Hepatocyte (in vitro differentiated cells): ENCODE data around the gene TULP4. TPM values are rescaled to one million over a fixed set of nuclear protein-coding genes. Genes with fewer than 3 reads are reported as not detected.

Experiments used
- DNase-seq: peaks from one replicate; pipeline ENCODE4 v3.0.0-alpha.2; 2016; ENCODE audit warnings: low spot score
- H2AFZ ChIP-seq: fragments of 200-600 bp; sonication (generic); 2 replicates; pipeline ENCODE4 v1.6.0; 2016; ENCODE audit warnings: antibody characterized with exemption, mild to moderate bottlenecking
- H3K27ac ChIP-seq: fragments of 200-600 bp; sonication (generic); 2 replicates; pipeline ENCODE4 v1.5.1; 2016; ENCODE audit warnings: mild to moderate bottlenecking
- H3K27me3 ChIP-seq: fragments of 200-600 bp; sonication (generic); 2 replicates; pipeline ENCODE4 v1.6.1; 2016
- H3K36me3 ChIP-seq: fragments of 200-600 bp; sonication (generic); replicated peaks from 2 replicates; pipeline ENCODE4 v1.5.1; 2016; ENCODE audit warnings: low read depth; ENCODE audit not compliant: insufficient read depth
- H3K4me1 ChIP-seq: fragments of 200-600 bp; sonication (generic); 2 replicates; pipeline ENCODE4 v1.5.1; 2016; ENCODE audit warnings: mild to moderate bottlenecking, moderate library complexity; ENCODE audit not compliant: insufficient read depth
- H3K4me2 ChIP-seq: fragments of 200-600 bp; sonication (generic); 2 replicates; pipeline ENCODE4 v1.6.0; 2016
- H3K4me3 ChIP-seq: fragments of 200-600 bp; sonication (generic); 2 replicates; pipeline ENCODE4 v1.5.1; 2016; ENCODE audit warnings: mild to moderate bottlenecking
- H3K79me2 ChIP-seq: fragments of 200-600 bp; sonication (generic); 2 replicates; pipeline ENCODE4 v1.6.0; 2017; ENCODE audit warnings: mild to moderate bottlenecking
- H3K9me2 ChIP-seq: fragments of 200-600 bp; sonication (generic); replicated peaks from 2 replicates; pipeline ENCODE4 v1.6.0; 2017; ENCODE audit warnings: mild to moderate bottlenecking; ENCODE audit not compliant: insufficient read depth
- H3K9me3 ChIP-seq: fragments of 200-600 bp; sonication (generic); 2 replicates; pipeline ENCODE4 v1.5.1; 2016; ENCODE audit warnings: low read depth, mild to moderate bottlenecking
- H4K20me1 ChIP-seq: fragments of 200-600 bp; sonication (generic); 2 replicates; pipeline ENCODE4 v1.6.0; 2016; ENCODE audit warnings: mild to moderate bottlenecking; ENCODE audit not compliant: insufficient read depth, poor library complexity, severe bottlenecking
- EZH2 ChIP-seq: fragments of 200-600 bp; sonication (generic); IDR thresholded peaks from 2 replicates; pipeline ENCODE4 v1.6.1; 2016; ENCODE audit warnings: antibody characterized with exemption, mild to moderate bottlenecking, borderline replicate concordance
- EZH2phosphoT487 ChIP-seq: fragments of 200-600 bp; sonication (generic); IDR thresholded peaks from one replicate; pipeline ENCODE4 v1.6.1; 2018; ENCODE audit warnings: antibody characterized with exemption, mild to moderate bottlenecking, low read depth, moderate library complexity; ENCODE audit not compliant: unreplicated experiment, severe bottlenecking
- WGBS: methylation state at CpG from one replicate; pipeline ENCODE4 v1.1.6; 2016; ENCODE audit warnings: low lambda C conversion rate; ENCODE audit errors: missing lambda C conversion rate; 5-methylcytosine and 5-hydroxymethylcytosine counted together
- polyA plus RNA-seq: library from polyadenylated mRNA; unstranded; fragments of >200 nt; fragmentation: Nextera tagmentation; extraction: Ambion mirVana; gene quantifications from 2 replicates; pipeline ENCODE4 v1.2.1, GENCODE V29; 2016
- total RNA-seq: library from RNA; depleted of rRNA; stranded (reverse); fragments of >200 nt; gene quantifications from 2 replicates; pipeline ENCODE4 v1.2.3, GENCODE V29; 2014
- TF ChIP-seq, protein P1 (sequence below): fragments of 200-600 bp; sonication (generic); IDR thresholded peaks from 2 replicates; pipeline ENCODE4 v1.5.1; 2016; ENCODE audit warnings: antibody characterized with exemption, mild to moderate bottlenecking; ENCODE audit not compliant: poor library complexity

TULP4 gene
- total and polyA plus RNA-seq, 2 experiments from 2014 or later = 30.1 to 129 TPM

GRCh38 chr6:158322724-158323560, 10.7 kb downstream of the TULP4 start:
- no peaks in the 10 kb centered on the region for H3K9me3 ChIP-seq
- H3K27me3 ChIP-seq = no peaks in the 10 kb centered on the region
- TF ChIP-seq EZH2 (no peak), EZH2phosphoT487 (no peak)
- TF ChIP-seq, protein P1, sequence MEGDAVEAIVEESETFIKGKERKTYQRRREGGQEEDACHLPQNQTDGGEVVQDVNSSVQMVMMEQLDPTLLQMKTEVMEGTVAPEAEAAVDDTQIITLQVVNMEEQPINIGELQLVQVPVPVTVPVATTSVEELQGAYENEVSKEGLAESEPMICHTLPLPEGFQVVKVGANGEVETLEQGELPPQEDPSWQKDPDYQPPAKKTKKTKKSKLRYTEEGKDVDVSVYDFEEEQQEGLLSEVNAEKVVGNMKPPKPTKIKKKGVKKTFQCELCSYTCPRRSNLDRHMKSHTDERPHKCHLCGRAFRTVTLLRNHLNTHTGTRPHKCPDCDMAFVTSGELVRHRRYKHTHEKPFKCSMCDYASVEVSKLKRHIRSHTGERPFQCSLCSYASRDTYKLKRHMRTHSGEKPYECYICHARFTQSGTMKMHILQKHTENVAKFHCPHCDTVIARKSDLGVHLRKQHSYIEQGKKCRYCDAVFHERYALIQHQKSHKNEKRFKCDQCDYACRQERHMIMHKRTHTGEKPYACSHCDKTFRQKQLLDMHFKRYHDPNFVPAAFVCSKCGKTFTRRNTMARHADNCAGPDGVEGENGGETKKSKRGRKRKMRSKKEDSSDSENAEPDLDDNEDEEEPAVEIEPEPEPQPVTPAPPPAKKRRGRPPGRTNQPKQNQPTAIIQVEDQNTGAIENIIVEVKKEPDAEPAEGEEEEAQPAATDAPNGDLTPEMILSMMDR = no peak
- H3K36me3 ChIP-seq = no peaks in the 10 kb centered on the region
- peak; percentile 52 for DNase-seq
- H3K27ac ChIP-seq = peak overlapping the region; percentile 84
- H3K4me3 ChIP-seq = no peak overlapping the region
- peaks cover 80% of the 10 kb centered on the region for H3K79me2 ChIP-seq
- H4K20me1 ChIP-seq = no peaks in the 10 kb centered on the region
- H2AFZ ChIP-seq = no peak overlapping the region
- H3K9me2 ChIP-seq = no peaks in the 10 kb centered on the region
- H3K4me1 ChIP-seq = peaks cover 25% of the 10 kb centered on the region
- peak overlapping the region; percentile 52 for H3K4me2 ChIP-seq
- 58% methylated on average over 11 of the region's 11 CpGs for WGBS

DNA sequence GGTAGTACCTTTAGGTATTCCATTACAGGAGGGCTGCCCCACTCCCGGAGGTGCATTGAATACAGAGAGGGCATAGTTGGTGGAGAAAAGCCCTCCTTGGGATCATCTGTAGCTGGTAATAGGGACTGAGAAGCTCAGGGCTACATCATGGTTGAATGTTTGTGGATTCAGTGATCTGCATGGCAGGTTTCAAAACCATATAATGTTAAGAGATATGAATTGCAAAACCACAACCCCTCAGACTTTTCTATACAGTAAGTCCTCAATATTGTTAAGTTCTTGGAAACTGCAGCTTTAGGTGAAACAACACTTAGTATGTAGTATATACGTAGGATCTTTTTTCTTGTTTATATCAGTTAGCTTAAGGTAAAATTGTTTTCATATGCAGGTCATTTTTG, 11.3 kb downstream of the TULP4 start:
- H3K9me3 ChIP-seq = no peaks in the 10 kb centered on the region
- peak overlapping the region; percentile 52 for H3K4me2 ChIP-seq
- WGBS = 85% methylated on average over 2 of the region's 2 CpGs
- no peaks in the 10 kb centered on the region for H3K36me3 ChIP-seq
- no peaks in the 10 kb centered on the region for H3K27me3 ChIP-seq
- peaks cover 80% of the 10 kb centered on the region for H3K79me2 ChIP-seq
- H3K4me3 ChIP-seq = no peak overlapping the region
- no peaks in the 10 kb centered on the region for H4K20me1 ChIP-seq
- H3K9me2 ChIP-seq = no peaks in the 10 kb centered on the region
- H3K4me1 ChIP-seq = peaks cover 25% of the 10 kb centered on the region
- peak overlapping the region; percentile 84 for H3K27ac ChIP-seq
- no peak overlapping the region for H2AFZ ChIP-seq
- DNase-seq = no peak
- TF ChIP-seq, protein P1 = no peak
- TF ChIP-seq EZH2phosphoT487 = no peak
- TF ChIP-seq EZH2 = no peak

DNA sequence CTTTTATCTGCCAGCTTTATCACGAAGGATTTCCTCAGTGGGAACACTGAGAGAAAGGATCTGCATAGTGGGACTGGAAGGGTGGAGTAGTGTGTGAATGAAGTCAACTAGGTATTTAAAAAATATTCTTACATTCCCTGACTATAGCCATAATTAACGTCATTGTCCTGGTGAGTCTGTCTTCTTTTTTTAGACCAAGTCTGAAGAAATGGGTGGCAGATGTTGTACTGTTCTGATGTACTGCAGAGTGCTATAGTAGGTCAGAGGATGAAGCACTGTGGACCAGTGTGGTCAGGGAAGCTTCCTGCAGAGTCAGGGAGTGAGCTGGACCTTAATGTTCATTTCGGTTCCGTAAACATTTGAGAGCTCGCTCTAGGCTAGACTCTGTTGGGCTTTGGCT, 11.9 kb downstream of the TULP4 start:
- H3K79me2 ChIP-seq = peaks cover 81% of the 10 kb centered on the region
- WGBS = 89% methylated on average over 5 of the region's 5 CpGs
- H4K20me1 ChIP-seq = no peaks in the 10 kb centered on the region

More for the DNA sequence above, 11.9 kb downstream of the TULP4 start:
- Histone ChIP-seq H3K4me3 (no peak overlapping the region), H2AFZ (no peak overlapping the region), H3K36me3 (no peaks in the 10 kb centered on the region), H3K4me1 (peaks cover 29% of the 10 kb centered on the region), H3K4me2 (peak overlapping the region; percentile 52), H3K9me2 (no peaks in the 10 kb centered on the region), H3K9me3 (no peaks in the 10 kb centered on the region), H3K27ac (peak overlapping the region; percentile 84), H3K27me3 (no peaks in the 10 kb centered on the region)
- TF ChIP-seq EZH2phosphoT487 (no peak), EZH2 (no peak)
- TF ChIP-seq, protein P1 = no peak
- DNase-seq = no peak
